Liver (tissue), 3 donors: ENCODE data around the gene CD28.

Experiments used
- CTCF ChIP-seq: fragments of 150-350 bp; IDR thresholded peaks from 2 replicates; pipeline ENCODE4 v1.5.1; 2017; ENCODE audit warnings: improper control_type of control experiment, low read depth, low read length; ENCODE audit not compliant: missing input control
- TAF1 ChIP-seq: conservative IDR thresholded peaks from 2 replicates; pipeline ENCODE4 v1.6.1; 2016; ENCODE audit warnings: antibody characterized with exemption, mild to moderate bottlenecking
- donor health status: healthy.
- donor health status: healthy.

GRCh38 chr2:203722411-203722810 lies 16.0 kb downstream of the CD28 start:
- TF ChIP-seq TAF1 (no peak), CTCF (no peak)
